Measurements from ENCODE around the gene XPR1. TPM values are rescaled to one million over a fixed set of nuclear protein-coding genes. Genes with fewer than 3 reads are reported as not detected.
A peak's percentile ranks its signal among the peaks of the same experiment; 100 is the strongest.
"Not testable (repeated sequence)": the region's sequence is repeated elsewhere in the genome, so short reads cannot be mapped to it uniquely, and the experiment has no call there.

The XPR1 gene
- total and polyA plus RNA-seq, 7 experiments from 2014 or later, result 5.4 to 19.7 (median 15.4) TPM

GRCh38 chr1:180722586-180722985, 90.8 kb downstream of the XPR1 start:
- H3K9me3 ChIP-seq (ENCODE audit: control insufficient read depth in 2 of 3, low read length in 3 of 3), result peaks cover 0 to 11% (median 0%) of the 10 kb centered on the region in 3 experiments
- ATAC-seq (no peak), DNase-seq (no peak)
- H3K36me3 Mint-ChIP-seq, result peaks cover 0 to 53% (median 41%) of the 10 kb centered on the region in 5 donors
- no peaks in the 10 kb centered on the region for H3K27me3 ChIP-seq (ENCODE audit: control insufficient read depth in 2 of 2, insufficient read depth in 2 of 2, low read length in 2 of 2)
- H3K27ac ChIP-seq (ENCODE audit: low read depth, low read length), result no peak overlapping the region
- no peaks in the 10 kb centered on the region for H3K27me3 Mint-ChIP-seq
- H3K4me3 ChIP-seq (ENCODE audit: low read length), result no peak overlapping the region
- H3K4me3 Mint-ChIP-seq, result no peak overlapping the region
- no peaks in the 10 kb centered on the region for H3K4me1 ChIP-seq (ENCODE audit: control insufficient read depth in 2 of 2, insufficient read depth in 2 of 2, low read length in 2 of 2)
- H3K27ac Mint-ChIP-seq, result no peak overlapping the region
- peaks cover 0 to 51% (median 9%) of the 10 kb centered on the region in 11 donors for H3K9me3 Mint-ChIP-seq
- POLR2A ChIA-PET, result no interaction called here
- CTCF ChIA-PET, result no interaction called here
- intact Hi-C loops (cut with micrococcal nuclease), result no loop called here
- peaks cover 0 to 15% (median 4%) of the 10 kb centered on the region in 7 donors for H3K4me1 Mint-ChIP-seq
- no peaks in the 10 kb centered on the region for H3K36me3 ChIP-seq (ENCODE audit: control insufficient read depth in 2 of 3, insufficient read depth in 3 of 3, low read length in 3 of 3)

GRCh38 chr1:180724055-180724454, 92.2 kb downstream of the XPR1 start:
- Histone ChIP-seq H3K27me3 (ENCODE audit: control insufficient read depth in 2 of 2, insufficient read depth in 2 of 2, low read length in 2 of 2) (no peaks in the 10 kb centered on the region), H3K4me3 (ENCODE audit: low read length) (no peak overlapping the region), H3K36me3 (ENCODE audit: control insufficient read depth in 2 of 3, insufficient read depth in 3 of 3, low read length in 3 of 3) (peaks cover 0 to 4% (median 0%) of the 10 kb centered on the region in 3 experiments), H3K27ac (ENCODE audit: low read depth, low read length) (no peak overlapping the region), H3K4me1 (ENCODE audit: control insufficient read depth in 2 of 2, insufficient read depth in 2 of 2, low read length in 2 of 2) (no peaks in the 10 kb centered on the region), H3K9me3 (ENCODE audit: control insufficient read depth in 2 of 3, low read length in 3 of 3) (peaks cover 0 to 11% (median 0%) of the 10 kb centered on the region in 3 experiments)
- ATAC-seq (no peak), DNase-seq (no peak)
- ChIA-PET POLR2A (no interaction called here), CTCF (no interaction called here)
- Mint-ChIP-seq H3K4me3 (no peak overlapping the region), H3K27me3 (no peaks in the 10 kb centered on the region), H3K27ac (no peak overlapping the region), H3K9me3 (peaks cover 0 to 59% (median 19%) of the 10 kb centered on the region in 11 donors), H3K4me1 (peaks cover 0 to 11% (median 4%) of the 10 kb centered on the region in 7 donors), H3K36me3 (peaks cover 0 to 58% (median 48%) of the 10 kb centered on the region in 5 donors)
- intact Hi-C loops (cut with micrococcal nuclease), result no loop called here

GRCh38 chr1:180726024-180726423, 94.2 kb downstream of the XPR1 start:
- DNase-seq; H3K4me3 ChIP-seq (ENCODE audit: low read length); H3K27ac ChIP-seq (ENCODE audit: low read depth, low read length); H3K4me1 ChIP-seq (ENCODE audit: control insufficient read depth in 2 of 2, insufficient read depth in 2 of 2, low read length in 2 of 2); intact Hi-C loops (cut with micrococcal nuclease); POLR2A ChIA-PET; ATAC-seq; H3K27me3 ChIP-seq (ENCODE audit: control insufficient read depth in 2 of 2, insufficient read depth in 2 of 2, low read length in 2 of 2); H3K27me3 Mint-ChIP-seq; H3K4me1 Mint-ChIP-seq; CTCF ChIA-PET; H3K4me3 Mint-ChIP-seq; H3K27ac Mint-ChIP-seq; H3K36me3 ChIP-seq (ENCODE audit: control insufficient read depth in 2 of 3, insufficient read depth in 3 of 3, low read length in 3 of 3): not testable (repeated sequence)
- Mint-ChIP-seq H3K9me3 (peaks cover 0 to 68% (median 30%) of the 10 kb centered on the region in 11 donors), H3K36me3 (peaks cover 5 to 67% (median 59%) of the 10 kb centered on the region in 5 donors)
- H3K9me3 ChIP-seq (ENCODE audit: control insufficient read depth in 2 of 3, low read length in 3 of 3), result peaks cover 0 to 11% (median 0%) of the 10 kb centered on the region in 3 experiments

- H3K4me3 ChIP-seq (ENCODE audit: low read length); CTCF ChIA-PET; ATAC-seq; H3K27me3 ChIP-seq (ENCODE audit: control insufficient read depth in 2 of 2, insufficient read depth in 2 of 2, low read length in 2 of 2); H3K27ac ChIP-seq (ENCODE audit: low read depth, low read length); H3K4me1 Mint-ChIP-seq; H3K4me1 ChIP-seq (ENCODE audit: control insufficient read depth in 2 of 2, insufficient read depth in 2 of 2, low read length in 2 of 2); POLR2A ChIA-PET; H3K36me3 ChIP-seq (ENCODE audit: control insufficient read depth in 2 of 3, insufficient read depth in 3 of 3, low read length in 3 of 3); DNase-seq; H3K27ac Mint-ChIP-seq; H3K4me3 Mint-ChIP-seq; H3K27me3 Mint-ChIP-seq; intact Hi-C loops (cut with micrococcal nuclease): not testable (repeated sequence)
- Mint-ChIP-seq H3K9me3 (peaks cover 3 to 82% (median 41%) of the 10 kb centered on the region in 11 donors), H3K36me3 (peaks cover 5 to 71% (median 65%) of the 10 kb centered on the region in 5 donors)
- peaks cover 0 to 16% (median 3%) of the 10 kb centered on the region in 3 experiments for H3K9me3 ChIP-seq (ENCODE audit: control insufficient read depth in 2 of 3, low read length in 3 of 3)
These were observed 95.9 kb downstream of the XPR1 start for GRCh38 chr1:180727751-180728150.

- Mint-ChIP-seq H3K36me3 (peaks cover 11 to 76% (median 72%) of the 10 kb centered on the region in 5 donors), H3K4me1 (peaks cover 0 to 5% (median 0%) of the 10 kb centered on the region in 7 donors), H3K27me3 (no peaks in the 10 kb centered on the region), H3K9me3 (peaks cover 8 to 90% (median 47%) of the 10 kb centered on the region in 11 donors), H3K27ac (no peak overlapping the region), H3K4me3 (no peak overlapping the region)
- H3K4me3 ChIP-seq (ENCODE audit: low read length), result no peak overlapping the region
- DNase-seq (no peak), ATAC-seq (no peak)
- H3K27me3 ChIP-seq (ENCODE audit: control insufficient read depth in 2 of 2, insufficient read depth in 2 of 2, low read length in 2 of 2), result no peaks in the 10 kb centered on the region
- H3K36me3 ChIP-seq (ENCODE audit: control insufficient read depth in 2 of 3, insufficient read depth in 3 of 3, low read length in 3 of 3), result peaks cover 0 to 4% (median 0%) of the 10 kb centered on the region in 3 experiments
- POLR2A ChIA-PET, result no interaction called here
- no peaks in the 10 kb centered on the region for H3K4me1 ChIP-seq (ENCODE audit: control insufficient read depth in 2 of 2, insufficient read depth in 2 of 2, low read length in 2 of 2)
- intact Hi-C loops (cut with micrococcal nuclease), result no loop called here
- no peak overlapping the region for H3K27ac ChIP-seq (ENCODE audit: low read depth, low read length)
- CTCF ChIA-PET, result no interaction called here
- H3K9me3 ChIP-seq (ENCODE audit: control insufficient read depth in 2 of 3, low read length in 3 of 3), result peaks cover 0 to 25% (median 10%) of the 10 kb centered on the region in 3 experiments
These were observed 96.8 kb downstream of the XPR1 start for GRCh38 chr1:180728472-180729106.

- Histone ChIP-seq H3K9me3 (ENCODE audit: control insufficient read depth in 2 of 3, low read length in 3 of 3) (peaks cover 5 to 42% (median 18%) of the 10 kb centered on the region in 3 experiments), H3K4me3 (ENCODE audit: low read length) (no peak overlapping the region), H3K27ac (ENCODE audit: low read depth, low read length) (no peak overlapping the region), H3K4me1 (ENCODE audit: control insufficient read depth in 2 of 2, insufficient read depth in 2 of 2, low read length in 2 of 2) (no peaks in the 10 kb centered on the region), H3K36me3 (ENCODE audit: control insufficient read depth in 2 of 3, insufficient read depth in 3 of 3, low read length in 3 of 3) (peaks cover 0 to 4% (median 0%) of the 10 kb centered on the region in 3 experiments), H3K27me3 (ENCODE audit: control insufficient read depth in 2 of 2, insufficient read depth in 2 of 2, low read length in 2 of 2) (no peaks in the 10 kb centered on the region)
- H3K4me3 Mint-ChIP-seq, result no peak overlapping the region
- H3K27ac Mint-ChIP-seq, result no peak overlapping the region
- H3K27me3 Mint-ChIP-seq, result no peaks in the 10 kb centered on the region
- intact Hi-C loops (cut with micrococcal nuclease), result no loop called here
- peaks cover 0 to 5% (median 0%) of the 10 kb centered on the region in 7 donors for H3K4me1 Mint-ChIP-seq
- CTCF ChIA-PET, result no interaction called here
- peaks cover 14 to 94% (median 63%) of the 10 kb centered on the region in 11 donors for H3K9me3 Mint-ChIP-seq
- H3K36me3 Mint-ChIP-seq, result peaks cover 27 to 79% (median 74%) of the 10 kb centered on the region in 5 donors
- no peak for ATAC-seq
- POLR2A ChIA-PET, result no interaction called here
- no peak for DNase-seq
These were observed 99.3 kb downstream of the XPR1 start for GRCh38 chr1:180731131-180731530.

- Mint-ChIP-seq H3K9me3 (peaks cover 14 to 94% (median 64%) of the 10 kb centered on the region in 11 donors), H3K36me3 (peaks cover 33 to 84% (median 76%) of the 10 kb centered on the region in 5 donors)
- peaks cover 5 to 31% (median 18%) of the 10 kb centered on the region in 3 experiments for H3K9me3 ChIP-seq (ENCODE audit: control insufficient read depth in 2 of 3, low read length in 3 of 3)
These were observed 101.0 kb downstream of the XPR1 start for GRCh38 chr1:180732866-180733265.

More at GRCh38 chr1:180732866-180733265, 101.0 kb downstream of the XPR1 start:
- Histone ChIP-seq H3K36me3 (ENCODE audit: control insufficient read depth in 2 of 3, insufficient read depth in 3 of 3, low read length in 3 of 3) (peaks cover 0 to 4% (median 0%) of the 10 kb centered on the region in 3 experiments), H3K4me3 (ENCODE audit: low read length) (no peak overlapping the region), H3K4me1 (ENCODE audit: control insufficient read depth in 2 of 2, insufficient read depth in 2 of 2, low read length in 2 of 2) (no peaks in the 10 kb centered on the region), H3K27me3 (ENCODE audit: control insufficient read depth in 2 of 2, insufficient read depth in 2 of 2, low read length in 2 of 2) (no peaks in the 10 kb centered on the region), H3K27ac (ENCODE audit: low read depth, low read length) (no peak overlapping the region)
- CTCF ChIA-PET, result interaction anchor here (0.8 kb wide), 1 partner anchor 20 kb away, joined by 3 read pairs; no protein-coding TSS in a partner anchor
- peaks cover 0 to 5% (median 0%) of the 10 kb centered on the region in 7 donors for H3K4me1 Mint-ChIP-seq
- intact Hi-C loops (cut with micrococcal nuclease), result no loop called here
- H3K27me3 Mint-ChIP-seq, result no peaks in the 10 kb centered on the region
- H3K4me3 Mint-ChIP-seq, result peak overlapping the region in 1 of 10 donors; percentile 43
- DNase-seq, result no peak
- H3K27ac Mint-ChIP-seq, result no peak overlapping the region
- no peak for ATAC-seq
- POLR2A ChIA-PET, result no interaction called here

All from naive thymus-derived CD4-positive, alpha-beta T cell (primary cell).